Measurements from ENCODE around the gene INSL6.

- no peak for TF ChIP-seq CTCF (IDR thresholded peaks at IDR 0.05)
- TF ChIP-seq POLR2A (IDR thresholded peaks at IDR 0.05) = no peak
Measured at GRCh38 chr9:5122116-5122515, 63.3 kb downstream of the INSL6 start.

Data from testis (tissue), 2 donors.